HG03060 (cell line): Measurements from ENCODE around the gene COQ2.
"Not testable (repeated sequence)": the region's sequence is repeated elsewhere in the genome, so short reads cannot be mapped to it uniquely, and the experiment has no call there.

ENCODE experiments used
- ATAC-seq: cut with Tn5 transposase; IDR thresholded peaks from one replicate; pipeline ENCODE4 v1.9.1; 2021; ENCODE audit warnings: low read depth, moderate number of reproducible peaks; ENCODE audit not compliant: unreplicated experiment

COQ2 gene

GRCh38 chr4:83288381-83288780 is 3.8 kb upstream of the COQ2 start:
- ATAC-seq = not testable (repeated sequence)

- no peak for ATAC-seq
Observed at GRCh38 chr4:83285055-83285407, 433 bp upstream of the COQ2 start.

- ATAC-seq = no peak
Observed at GRCh38 chr4:83283181-83283580, 1.4 kb downstream of the COQ2 start.

GRCh38 chr4:83282049-83282535 is 2.5 kb downstream of the COQ2 start:
- no peak for ATAC-seq

- no peak for ATAC-seq
Observed at GRCh38 chr4:83281307-83281706, 3.3 kb downstream of the COQ2 start.

GRCh38 chr4:83276299-83277040 is 8.1 kb downstream of the COQ2 start:
- peak; percentile 38 for ATAC-seq

GRCh38 chr4:83273926-83274325 is 10.7 kb downstream of the COQ2 start:
- not testable (repeated sequence) for ATAC-seq

GRCh38 chr4:83272900-83273299 is 11.7 kb downstream of the COQ2 start:
- ATAC-seq = peak; percentile 84

- ATAC-seq = no peak
Observed at GRCh38 chr4:83269256-83269655, 15.3 kb downstream of the COQ2 start.

- no peak for ATAC-seq
Observed at GRCh38 chr4:83268491-83268890, 16.1 kb downstream of the COQ2 start.

- no peak for ATAC-seq
Observed at GRCh38 chr4:83267830-83268475, 16.6 kb downstream of the COQ2 start.

- ATAC-seq = no peak
Observed at GRCh38 chr4:83267121-83267829, 17.3 kb downstream of the COQ2 start.

- ATAC-seq = no peak
Observed at GRCh38 chr4:83266689-83267088, 17.9 kb downstream of the COQ2 start.

- ATAC-seq = no peak
Observed at GRCh38 chr4:83263106-83263505, 21.5 kb downstream of the COQ2 start.

- no peak for ATAC-seq
Observed at GRCh38 chr4:83262682-83263081, 21.9 kb downstream of the COQ2 start.

GRCh38 chr4:83261307-83261706 is 23.3 kb downstream of the COQ2 start:
- ATAC-seq = no peak

GRCh38 chr4:83259586-83259985 is 25.0 kb downstream of the COQ2 start:
- ATAC-seq = no peak

GRCh38 chr4:83258461-83258860 is 26.1 kb downstream of the COQ2 start:
- ATAC-seq = no peak

- no peak for ATAC-seq
Observed at GRCh38 chr4:83257811-83258210, 26.8 kb downstream of the COQ2 start.

GRCh38 chr4:83255584-83255983 is 29.0 kb downstream of the COQ2 start:
- ATAC-seq = no peak

- ATAC-seq = no peak
Observed at GRCh38 chr4:83252782-83253405, 31.7 kb downstream of the COQ2 start.
